Neural progenitor cell (in vitro differentiated cells): ENCODE results near the gene TECTA. TPM values are rescaled to one million over a fixed set of nuclear protein-coding genes. Genes with fewer than 3 reads are reported as not detected.

Source experiments
- DNase-seq: peaks from one replicate; pipeline ENCODE4 v3.0.0-alpha.2; 2016; ENCODE audit warnings: low spot score
- H2AFZ ChIP-seq: fragments of 200-600 bp; sonication (generic); replicated peaks from 2 replicates; pipeline ENCODE4 v1.6.1; 2016; ENCODE audit warnings: antibody characterized with exemption
- H3F3A ChIP-seq: fragments of 200-600 bp; sonication (generic); 2 replicates; pipeline ENCODE4 v1.6.1; 2016; ENCODE audit warnings: antibody characterized with exemption, low read depth
- H3K27ac ChIP-seq: fragments of 200-600 bp; sonication (generic); 2 replicates; pipeline ENCODE4 v1.5.1; 2016; ENCODE audit warnings: mild to moderate bottlenecking
- H3K27me3 ChIP-seq: fragments of 200-600 bp; sonication (generic); 2 replicates; pipeline ENCODE4 v1.6.1; 2016; ENCODE audit warnings: mild to moderate bottlenecking, moderate library complexity
- H3K36me3 ChIP-seq: fragments of 200-600 bp; sonication (generic); 2 replicates; pipeline ENCODE4 v1.5.1; 2016
- H3K4me1 ChIP-seq: fragments of 200-600 bp; sonication (generic); 2 replicates; pipeline ENCODE4 v1.6.1; 2016; ENCODE audit warnings: mixed run types
- H3K4me2 ChIP-seq: fragments of 200-600 bp; sonication (generic); 2 replicates; pipeline ENCODE4 v1.6.1; 2016
- H3K4me3 ChIP-seq: fragments of 200-600 bp; sonication (generic); 2 replicates; pipeline ENCODE4 v1.5.1; 2016
- H3K79me2 ChIP-seq: fragments of 200-600 bp; sonication (generic); 2 replicates; pipeline ENCODE4 v1.6.1; 2016; ENCODE audit warnings: low read depth
- H3K9ac ChIP-seq: fragments of 200-600 bp; sonication (generic); 2 replicates; pipeline ENCODE4 v1.6.1; 2016
- H3K9me3 ChIP-seq: fragments of 200-600 bp; sonication (generic); 2 replicates; pipeline ENCODE4 v1.5.1; 2016; ENCODE audit warnings: low read depth
- H4K20me1 ChIP-seq: fragments of 200-600 bp; sonication (generic); 2 replicates; pipeline ENCODE4 v1.6.1; 2016; ENCODE audit warnings: low read depth
- H3K27ac Mint-ChIP-seq: 3 replicates; pipeline ENCODE4 v1.8.0; 2021; ENCODE audit warnings: mixed read lengths
- H3K27me3 Mint-ChIP-seq: 2 replicates; pipeline ENCODE4 v1.8.0; 2022; ENCODE audit warnings: low read depth, mild to moderate bottlenecking, inconsistent platforms, moderate library complexity, mixed read lengths; ENCODE audit not compliant: insufficient read depth
- H3K36me3 Mint-ChIP-seq: 3 replicates; pipeline ENCODE4 v1.8.0; 2021; ENCODE audit warnings: mixed read lengths
- H3K4me1 Mint-ChIP-seq: 3 replicates; pipeline ENCODE4 v1.8.0; 2021; ENCODE audit warnings: mixed read lengths
- H3K4me3 Mint-ChIP-seq: 3 replicates; pipeline ENCODE4 v1.8.0; 2021; ENCODE audit warnings: mild to moderate bottlenecking, moderate library complexity, mixed read lengths
- H3K9me3 Mint-ChIP-seq: 3 replicates; pipeline ENCODE4 v1.8.0; 2020; ENCODE audit warnings: mixed read lengths
- EZH2 ChIP-seq: fragments of 200-600 bp; sonication (generic); IDR thresholded peaks from 2 replicates; pipeline ENCODE4 v1.6.1; 2017; ENCODE audit warnings: antibody characterized with exemption, mild to moderate bottlenecking, moderate library complexity
- EZH2phosphoT487 ChIP-seq: fragments of 200-600 bp; sonication (generic); IDR thresholded peaks from 2 replicates; pipeline ENCODE4 v1.6.1; 2017; ENCODE audit warnings: antibody characterized with exemption
- total RNA-seq: library from RNA; depleted of rRNA; stranded (reverse); fragments of >200 nt; gene quantifications from 2 replicates; pipeline ENCODE4 v1.2.3, GENCODE V29; 2015; ENCODE audit warnings: low replicate concordance
- TF ChIP-seq, protein P1 (sequence below): fragments of 200-600 bp; sonication (generic); IDR thresholded peaks from 2 replicates; pipeline ENCODE4 v1.5.1; 2017; ENCODE audit warnings: antibody characterized with exemption, mild to moderate bottlenecking

Gene TECTA
- total RNA-seq, 1 donor from 2014 or later, result 0.84 TPM

- no peaks in the 10 kb centered on the region for H3K9me3 Mint-ChIP-seq
These were observed 36.0 kb downstream of the TECTA start for GRCh38 chr11:121137005-121137404.

GRCh38 chr11:121138259-121138658 is 37.2 kb downstream of the TECTA start:
- no peaks in the 10 kb centered on the region for H3K36me3 Mint-ChIP-seq
- H3K4me3 ChIP-seq, result no peak overlapping the region
- H3K36me3 ChIP-seq, result no peaks in the 10 kb centered on the region
- no peak overlapping the region for H3K27ac ChIP-seq
- no peaks in the 10 kb centered on the region for H3K9me3 Mint-ChIP-seq
- no peak for DNase-seq
- no peaks in the 10 kb centered on the region for H3K79me2 ChIP-seq
- no peaks in the 10 kb centered on the region for H3K9me3 ChIP-seq
- no peak overlapping the region for H3K4me2 ChIP-seq
- no peaks in the 10 kb centered on the region for H4K20me1 ChIP-seq
- H3K9ac ChIP-seq, result no peak overlapping the region
- peaks cover 11% of the 10 kb centered on the region for H3K4me1 Mint-ChIP-seq
- no peaks in the 10 kb centered on the region for H3K4me1 ChIP-seq
- H3K4me3 Mint-ChIP-seq, result no peak overlapping the region
- no peak overlapping the region for H2AFZ ChIP-seq
- no peaks in the 10 kb centered on the region for H3K27me3 ChIP-seq
- TF ChIP-seq EZH2phosphoT487 (no peak), EZH2 (no peak)
- TF ChIP-seq, protein P1, sequence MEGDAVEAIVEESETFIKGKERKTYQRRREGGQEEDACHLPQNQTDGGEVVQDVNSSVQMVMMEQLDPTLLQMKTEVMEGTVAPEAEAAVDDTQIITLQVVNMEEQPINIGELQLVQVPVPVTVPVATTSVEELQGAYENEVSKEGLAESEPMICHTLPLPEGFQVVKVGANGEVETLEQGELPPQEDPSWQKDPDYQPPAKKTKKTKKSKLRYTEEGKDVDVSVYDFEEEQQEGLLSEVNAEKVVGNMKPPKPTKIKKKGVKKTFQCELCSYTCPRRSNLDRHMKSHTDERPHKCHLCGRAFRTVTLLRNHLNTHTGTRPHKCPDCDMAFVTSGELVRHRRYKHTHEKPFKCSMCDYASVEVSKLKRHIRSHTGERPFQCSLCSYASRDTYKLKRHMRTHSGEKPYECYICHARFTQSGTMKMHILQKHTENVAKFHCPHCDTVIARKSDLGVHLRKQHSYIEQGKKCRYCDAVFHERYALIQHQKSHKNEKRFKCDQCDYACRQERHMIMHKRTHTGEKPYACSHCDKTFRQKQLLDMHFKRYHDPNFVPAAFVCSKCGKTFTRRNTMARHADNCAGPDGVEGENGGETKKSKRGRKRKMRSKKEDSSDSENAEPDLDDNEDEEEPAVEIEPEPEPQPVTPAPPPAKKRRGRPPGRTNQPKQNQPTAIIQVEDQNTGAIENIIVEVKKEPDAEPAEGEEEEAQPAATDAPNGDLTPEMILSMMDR, result no peak
- H3K27me3 Mint-ChIP-seq, result peaks cover 2% of the 10 kb centered on the region
- H3F3A ChIP-seq, result no peaks in the 10 kb centered on the region
- peak overlapping the region; percentile 80 for H3K27ac Mint-ChIP-seq

More at GRCh38 chr11:121137005-121137404, 36.0 kb downstream of the TECTA start:
- H4K20me1 ChIP-seq, result no peaks in the 10 kb centered on the region
- no peak overlapping the region for H3K9ac ChIP-seq
- H3K4me1 Mint-ChIP-seq, result peaks cover 11% of the 10 kb centered on the region
- H3K27me3 ChIP-seq, result no peaks in the 10 kb centered on the region
- no peaks in the 10 kb centered on the region for H3K9me3 ChIP-seq
- H3K27ac Mint-ChIP-seq, result no peak overlapping the region
- TF ChIP-seq EZH2phosphoT487 (no peak), EZH2 (no peak)
- TF ChIP-seq, protein P1, result no peak
- H3K4me3 Mint-ChIP-seq, result no peak overlapping the region
- H3K4me1 ChIP-seq, result no peaks in the 10 kb centered on the region
- H3K36me3 ChIP-seq, result no peaks in the 10 kb centered on the region
- H3K27ac ChIP-seq, result no peak overlapping the region
- no peak overlapping the region for H3K4me2 ChIP-seq
- no peak overlapping the region for H3K4me3 ChIP-seq
- H3K79me2 ChIP-seq, result no peaks in the 10 kb centered on the region
- H2AFZ ChIP-seq, result no peak overlapping the region
- no peak for DNase-seq
- H3F3A ChIP-seq, result no peaks in the 10 kb centered on the region
- peaks cover 2% of the 10 kb centered on the region for H3K27me3 Mint-ChIP-seq
- H3K36me3 Mint-ChIP-seq, result no peaks in the 10 kb centered on the region

- no peaks in the 10 kb centered on the region for H3K79me2 ChIP-seq
- no peaks in the 10 kb centered on the region for H3K9me3 ChIP-seq
- no peak overlapping the region for H2AFZ ChIP-seq
- no peaks in the 10 kb centered on the region for H4K20me1 ChIP-seq
- no peaks in the 10 kb centered on the region for H3K27me3 ChIP-seq
- H3K4me3 Mint-ChIP-seq, result no peak overlapping the region
- H3F3A ChIP-seq, result no peaks in the 10 kb centered on the region
- no peak for DNase-seq
- no peak overlapping the region for H3K27ac ChIP-seq
- H3K36me3 Mint-ChIP-seq, result no peaks in the 10 kb centered on the region
- H3K4me3 ChIP-seq, result no peak overlapping the region
- H3K4me1 Mint-ChIP-seq, result peaks cover 9% of the 10 kb centered on the region
- no peaks in the 10 kb centered on the region for H3K4me1 ChIP-seq
- no peak overlapping the region for H3K4me2 ChIP-seq
- H3K9ac ChIP-seq, result no peak overlapping the region
- no peaks in the 10 kb centered on the region for H3K9me3 Mint-ChIP-seq
- H3K27me3 Mint-ChIP-seq, result peaks cover 2% of the 10 kb centered on the region
- no peaks in the 10 kb centered on the region for H3K36me3 ChIP-seq
- no peak overlapping the region for H3K27ac Mint-ChIP-seq
- TF ChIP-seq, protein P1, result no peak
- TF ChIP-seq EZH2, result no peak
- no peak for TF ChIP-seq EZH2phosphoT487
These were observed 39.3 kb downstream of the TECTA start for GRCh38 chr11:121140369-121140768.
